RWPE2 (cell line): Measurements from ENCODE around the gene SIPA1L3.
A peak's percentile ranks its signal among the peaks of the same experiment; 100 is the strongest.

Source experiments
- ATAC-seq: fragments of 200-7000 bp; cut with Tn5 transposase; 3 replicates; pipeline ENCODE4 v1.9.1; 2021; ENCODE audit warnings: low read depth
- DNase-seq: peaks from one replicate; pipeline ENCODE4 v3.0.0-alpha.2; 2020; ENCODE audit warnings: low spot score
- H3K27ac ChIP-seq: fragments of 450-650 bp; 2 replicates; pipeline ENCODE4 v1.5.1; 2017; ENCODE audit warnings: mild to moderate bottlenecking; ENCODE audit not compliant: poor library complexity, severe bottlenecking
- H3K27me3 ChIP-seq: fragments of 250-450 bp; sonication (Bioruptor Pico); 2 replicates; pipeline ENCODE4 v1.5.1; 2021; ENCODE audit warnings: mild to moderate bottlenecking, moderate library complexity; ENCODE audit not compliant: insufficient read depth, poor library complexity, severe bottlenecking
- H3K36me3 ChIP-seq: fragments of 250-450 bp; sonication (Bioruptor Pico); 2 replicates; pipeline ENCODE4 v1.5.1; 2020; ENCODE audit warnings: low read depth, mild to moderate bottlenecking, moderate library complexity
- H3K4me1 ChIP-seq: fragments of 250-450 bp; sonication (Bioruptor Pico); 2 replicates; pipeline ENCODE4 v1.5.1; 2021; ENCODE audit warnings: mild to moderate bottlenecking, moderate library complexity; ENCODE audit not compliant: insufficient read depth, poor library complexity, severe bottlenecking
- H3K4me3 ChIP-seq: fragments of 250-450 bp; sonication (Bioruptor Pico); 2 replicates; pipeline ENCODE4 v1.5.1; 2021; ENCODE audit warnings: mild to moderate bottlenecking, moderate library complexity; ENCODE audit not compliant: severe bottlenecking
- H3K9me3 ChIP-seq: fragments of 250-450 bp; sonication (Bioruptor Pico); 2 replicates; pipeline ENCODE4 v1.5.1; 2021; ENCODE audit warnings: mild to moderate bottlenecking, moderate library complexity; ENCODE audit not compliant: severe bottlenecking
- TF ChIP-seq, protein P1 (sequence below): fragments of 450-650 bp; IDR thresholded peaks from one replicate; pipeline ENCODE4 v1.5.1; 2017; ENCODE audit warnings: mild to moderate bottlenecking, moderate library complexity; ENCODE audit not compliant: poor library complexity, severe bottlenecking

Gene SIPA1L3

DNA sequence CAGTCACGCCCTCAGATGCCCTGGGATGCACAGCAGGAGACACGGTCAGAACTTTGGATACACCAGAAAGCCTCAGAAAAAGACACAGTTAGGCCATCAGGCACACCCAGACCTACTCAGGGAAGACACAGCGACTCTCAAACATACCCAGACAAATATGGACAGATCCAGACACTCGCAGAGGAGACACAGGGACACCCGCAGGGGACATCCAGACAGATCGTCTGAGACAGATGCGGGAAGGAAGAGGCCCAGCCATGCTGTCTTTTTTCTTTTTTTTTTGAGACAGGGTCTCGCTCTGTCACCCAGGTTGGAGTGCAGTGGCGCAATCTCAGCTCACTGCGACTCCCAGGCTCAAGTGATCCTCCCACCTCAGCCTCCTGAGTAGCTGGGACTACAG, 312.2 kb downstream of the SIPA1L3 start:
- Histone ChIP-seq H3K27ac (no peak overlapping the region), H3K27me3 (no peaks in the 10 kb centered on the region), H3K36me3 (peaks cover 4% of the 10 kb centered on the region), H3K9me3 (no peaks in the 10 kb centered on the region), H3K4me3 (no peak overlapping the region), H3K4me1 (no peaks in the 10 kb centered on the region)
- DNase-seq, result no peak
- TF ChIP-seq, protein P1, sequence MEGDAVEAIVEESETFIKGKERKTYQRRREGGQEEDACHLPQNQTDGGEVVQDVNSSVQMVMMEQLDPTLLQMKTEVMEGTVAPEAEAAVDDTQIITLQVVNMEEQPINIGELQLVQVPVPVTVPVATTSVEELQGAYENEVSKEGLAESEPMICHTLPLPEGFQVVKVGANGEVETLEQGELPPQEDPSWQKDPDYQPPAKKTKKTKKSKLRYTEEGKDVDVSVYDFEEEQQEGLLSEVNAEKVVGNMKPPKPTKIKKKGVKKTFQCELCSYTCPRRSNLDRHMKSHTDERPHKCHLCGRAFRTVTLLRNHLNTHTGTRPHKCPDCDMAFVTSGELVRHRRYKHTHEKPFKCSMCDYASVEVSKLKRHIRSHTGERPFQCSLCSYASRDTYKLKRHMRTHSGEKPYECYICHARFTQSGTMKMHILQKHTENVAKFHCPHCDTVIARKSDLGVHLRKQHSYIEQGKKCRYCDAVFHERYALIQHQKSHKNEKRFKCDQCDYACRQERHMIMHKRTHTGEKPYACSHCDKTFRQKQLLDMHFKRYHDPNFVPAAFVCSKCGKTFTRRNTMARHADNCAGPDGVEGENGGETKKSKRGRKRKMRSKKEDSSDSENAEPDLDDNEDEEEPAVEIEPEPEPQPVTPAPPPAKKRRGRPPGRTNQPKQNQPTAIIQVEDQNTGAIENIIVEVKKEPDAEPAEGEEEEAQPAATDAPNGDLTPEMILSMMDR, result no peak
- no peak for ATAC-seq

DNA sequence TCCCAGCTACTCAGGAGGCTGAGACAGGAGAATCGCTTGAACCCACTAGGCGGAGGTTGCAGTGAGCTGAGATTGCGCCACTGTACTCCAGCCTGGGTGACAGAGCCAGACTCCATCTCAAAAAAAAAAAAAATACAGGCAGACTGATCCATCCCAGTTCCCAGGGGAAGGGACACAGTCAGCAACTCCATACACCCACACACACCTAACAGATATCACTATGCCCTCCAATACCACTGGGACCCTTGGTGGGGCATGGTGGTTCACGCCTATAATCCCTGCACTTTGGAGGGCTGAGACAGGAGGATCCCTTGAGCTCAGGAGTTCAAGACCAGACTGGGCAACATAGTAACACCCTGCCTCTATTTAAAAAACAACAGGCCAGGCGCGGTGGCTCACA, 314.4 kb downstream of the SIPA1L3 start:
- no peak overlapping the region for H3K27ac ChIP-seq
- H3K27me3 ChIP-seq, result no peaks in the 10 kb centered on the region
- ATAC-seq (no peak), DNase-seq (no peak)
- H3K4me3 ChIP-seq, result no peak overlapping the region
- TF ChIP-seq, protein P1, result no peak
- no peaks in the 10 kb centered on the region for H3K9me3 ChIP-seq
- no peaks in the 10 kb centered on the region for H3K4me1 ChIP-seq
- H3K36me3 ChIP-seq, result peaks cover 4% of the 10 kb centered on the region

DNA sequence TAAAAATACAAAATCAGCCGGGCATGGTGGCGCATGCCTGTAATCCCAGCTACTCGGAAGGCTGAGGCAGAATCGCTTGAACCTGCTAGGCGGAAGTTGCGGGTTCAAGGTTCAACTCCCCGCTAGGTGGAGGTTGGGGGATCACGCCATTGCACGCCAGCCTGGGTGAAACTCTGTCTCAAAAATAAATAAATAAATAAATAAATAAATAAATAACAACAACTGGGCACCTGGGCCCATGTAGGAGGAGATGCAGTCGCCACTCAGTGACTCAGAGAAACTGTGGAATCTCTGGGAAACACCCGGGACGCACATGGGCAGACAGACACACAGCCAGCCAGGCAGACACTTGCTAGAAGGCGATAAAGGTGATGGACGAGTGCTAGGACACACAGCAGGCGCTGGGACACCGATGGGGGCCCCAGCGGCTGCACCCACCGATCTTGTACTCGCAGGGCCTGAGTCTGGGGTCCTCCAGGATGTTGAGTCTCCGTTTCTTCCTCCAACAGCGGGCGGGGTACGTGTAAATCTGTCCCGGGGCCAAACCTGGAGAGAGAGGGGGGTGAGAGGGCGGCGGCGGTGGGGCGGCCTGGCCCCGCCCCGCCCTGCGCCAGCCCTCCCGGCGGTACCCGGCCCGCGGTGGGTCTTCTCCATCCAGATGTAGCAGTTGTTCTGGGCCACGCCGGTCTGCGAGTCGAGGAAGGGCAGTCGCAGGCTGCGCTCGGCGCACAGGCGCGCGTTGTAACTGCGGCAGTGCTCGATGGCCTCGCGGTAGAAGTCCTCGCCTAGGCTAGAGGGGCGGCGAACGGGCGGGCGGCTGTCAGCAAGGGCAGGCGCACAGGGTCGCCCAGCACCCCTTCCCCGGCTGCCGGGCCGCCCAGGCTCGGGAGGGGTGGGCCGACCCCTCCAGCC, 315.2 kb downstream of the SIPA1L3 start:
- TF ChIP-seq, protein P1, result no peak
- no peak for ATAC-seq
- no peaks in the 10 kb centered on the region for H3K9me3 ChIP-seq
- no peak for DNase-seq
- no peak overlapping the region for H3K4me3 ChIP-seq
- no peaks in the 10 kb centered on the region for H3K4me1 ChIP-seq
- no peak overlapping the region for H3K27ac ChIP-seq
- no peaks in the 10 kb centered on the region for H3K27me3 ChIP-seq
- peaks cover 4% of the 10 kb centered on the region for H3K36me3 ChIP-seq

DNA sequence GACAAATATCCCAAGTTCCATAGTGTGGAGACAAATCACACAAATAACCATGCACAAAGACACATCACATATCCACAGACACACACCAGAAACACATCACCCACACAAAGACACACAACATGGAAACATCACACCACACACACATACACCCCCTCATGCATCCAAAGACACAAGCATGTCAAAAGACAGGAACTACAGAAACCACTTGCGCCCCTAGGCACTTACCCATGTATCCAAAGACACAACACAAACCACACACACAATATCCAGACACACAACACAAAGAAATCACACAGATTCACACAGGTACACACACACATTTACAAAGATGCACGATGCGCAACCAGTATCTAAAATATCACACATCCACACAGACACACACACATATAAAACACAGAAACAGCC, 316.1 kb downstream of the SIPA1L3 start:
- H3K36me3 ChIP-seq, result peaks cover 3% of the 10 kb centered on the region
- H3K4me1 ChIP-seq, result no peaks in the 10 kb centered on the region
- no peak for DNase-seq
- H3K27ac ChIP-seq, result no peak overlapping the region
- no peaks in the 10 kb centered on the region for H3K9me3 ChIP-seq
- H3K4me3 ChIP-seq, result no peak overlapping the region
- ATAC-seq, result no peak
- no peaks in the 10 kb centered on the region for H3K27me3 ChIP-seq
- TF ChIP-seq, protein P1, result no peak

DNA sequence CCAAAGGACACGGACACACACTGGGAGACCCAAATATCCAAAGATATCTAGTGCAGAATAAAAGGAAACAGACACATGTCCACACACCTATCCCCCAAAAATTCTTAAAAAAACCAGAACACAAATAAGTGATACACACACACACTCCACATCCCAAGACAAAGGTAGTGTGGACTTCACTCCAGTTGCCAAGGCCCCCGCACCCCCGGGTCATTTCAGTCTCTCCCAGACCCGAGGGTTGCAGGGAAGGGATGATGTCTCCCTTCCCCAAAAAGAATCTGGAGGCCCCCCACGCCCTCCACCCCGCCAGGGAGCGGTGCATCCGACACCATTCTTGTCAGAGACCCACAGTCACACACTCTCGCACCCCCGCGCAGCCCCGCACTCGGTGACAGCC, 316.6 kb downstream of the SIPA1L3 start:
- Histone ChIP-seq H3K4me3 (peak overlapping the region; percentile 41), H3K27ac (no peak overlapping the region), H3K27me3 (peaks cover under 1% of the 10 kb centered on the region), H3K36me3 (no peaks in the 10 kb centered on the region), H3K9me3 (no peaks in the 10 kb centered on the region), H3K4me1 (no peaks in the 10 kb centered on the region)
- ATAC-seq (no peak), DNase-seq (no peak)
- TF ChIP-seq, protein P1, result no peak
